Activated naive CD4-positive, alpha-beta T cell treated with anti-CD3 and anti-CD28 coated beads for 36 hours (primary cell): ENCODE results near the gene MAT2B. TPM values are rescaled to one million over a fixed set of nuclear protein-coding genes. Genes with fewer than 3 reads are reported as not detected.
"Not testable (repeated sequence)": the region's sequence is repeated elsewhere in the genome, so short reads cannot be mapped to it uniquely, and the experiment has no call there.

ENCODE experiments used
- CTCF ChIA-PET: fragments of 350-600 bp; sonication (Branson Sonifier 250); formaldehyde crosslinking; loops from one replicate; lab custom pipeline; 2021; ENCODE audit warnings: antibody characterized with exemption; lab: Charles Lee
- DNase-seq: peaks from one replicate; pipeline ENCODE4 v3.0.0-alpha.2; 2020
- H3K27ac Mint-ChIP-seq: one replicate; pipeline ENCODE4 v1.8.0; 2021; ENCODE audit warnings: mild to moderate bottlenecking, mixed read lengths
- H3K27me3 Mint-ChIP-seq: one replicate; pipeline ENCODE4 v1.8.0; 2021; ENCODE audit warnings: low read depth, mixed read lengths
- H3K36me3 Mint-ChIP-seq: one replicate; pipeline ENCODE4 v1.8.0; 2021; ENCODE audit warnings: low read depth, mixed read lengths
- H3K4me1 Mint-ChIP-seq: one replicate; pipeline ENCODE4 v1.8.0; 2021; ENCODE audit warnings: low read depth, mixed read lengths
- H3K4me3 Mint-ChIP-seq: one replicate; pipeline ENCODE4 v1.8.0; 2021; ENCODE audit warnings: mild to moderate bottlenecking, moderate library complexity, mixed read lengths
- H3K9me3 Mint-ChIP-seq: one replicate; pipeline ENCODE4 v1.8.0; 2021; ENCODE audit warnings: mixed read lengths
- intact Hi-C: fragments of 100-400 bp; cut with micrococcal nuclease; formaldehyde crosslinking; loops from one replicate; pipeline ENCODE4 v1.15.1; 2023
- total RNA-seq, 2 experiments: library from RNA; stranded (reverse); gene quantifications; one replicate each; pipeline ENCODE4 v1.2.3, GENCODE V29; 2021

The MAT2B gene
- total RNA-seq, 2 experiments from 2014 or later: 87.6 to 88.7 TPM

DNA sequence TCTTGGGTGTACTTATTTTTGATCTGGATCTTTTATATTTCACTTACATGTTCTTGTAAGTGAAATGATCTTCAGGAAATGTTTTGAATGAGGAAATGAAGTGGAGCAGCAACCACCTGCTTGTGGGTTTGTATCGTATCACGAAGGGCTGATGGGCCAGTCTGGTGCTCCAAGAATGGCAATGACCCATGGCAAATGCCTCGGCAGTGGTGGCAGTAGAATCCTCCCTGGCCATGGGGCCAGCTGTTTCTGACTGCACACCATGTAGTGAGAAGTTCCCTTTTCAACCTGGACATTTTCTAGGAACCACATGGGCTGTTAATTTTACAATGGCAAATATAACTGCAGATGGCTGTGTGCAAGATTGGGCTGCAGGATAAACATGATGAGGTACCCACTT, 29.9 kb downstream of the MAT2B start:
- no peak overlapping the region for H3K4me3 Mint-ChIP-seq
- no peaks in the 10 kb centered on the region for H3K27me3 Mint-ChIP-seq
- CTCF ChIA-PET: interaction anchor here (0.9 kb wide), 1 partner anchor 127 kb away, joined by 3 read pairs; no protein-coding TSS in a partner anchor
- intact Hi-C loops: no loop called here
- H3K36me3 Mint-ChIP-seq: no peaks in the 10 kb centered on the region
- no peaks in the 10 kb centered on the region for H3K9me3 Mint-ChIP-seq
- no peak for DNase-seq
- no peak overlapping the region for H3K27ac Mint-ChIP-seq
- peaks cover 7% of the 10 kb centered on the region for H3K4me1 Mint-ChIP-seq

GRCh38 chr5:163536442-163536841, 31.0 kb downstream of the MAT2B start:
- H3K4me3 Mint-ChIP-seq: not testable (repeated sequence)
- CTCF ChIA-PET: interaction anchor here (0.6 kb wide), 1 partner anchor 69 kb away, joined by 3 read pairs; no protein-coding TSS in a partner anchor

GRCh38 chr5:163540696-163541095, 35.3 kb downstream of the MAT2B start:
- CTCF ChIA-PET: no interaction called here
- H3K4me1 Mint-ChIP-seq: peaks cover under 1% of the 10 kb centered on the region
- intact Hi-C loops: no loop called here
- H3K4me3 Mint-ChIP-seq: no peak overlapping the region
- H3K27ac Mint-ChIP-seq: no peak overlapping the region
- H3K36me3 Mint-ChIP-seq: no peaks in the 10 kb centered on the region
- no peak for DNase-seq
- no peaks in the 10 kb centered on the region for H3K9me3 Mint-ChIP-seq
- H3K27me3 Mint-ChIP-seq: peaks cover 3% of the 10 kb centered on the region

More at GRCh38 chr5:163536442-163536841, 31.0 kb downstream of the MAT2B start:
- H3K27ac Mint-ChIP-seq, intact Hi-C loops, H3K36me3 Mint-ChIP-seq, DNase-seq, H3K4me1 Mint-ChIP-seq, H3K9me3 Mint-ChIP-seq, H3K27me3 Mint-ChIP-seq: not testable (repeated sequence)

DNA sequence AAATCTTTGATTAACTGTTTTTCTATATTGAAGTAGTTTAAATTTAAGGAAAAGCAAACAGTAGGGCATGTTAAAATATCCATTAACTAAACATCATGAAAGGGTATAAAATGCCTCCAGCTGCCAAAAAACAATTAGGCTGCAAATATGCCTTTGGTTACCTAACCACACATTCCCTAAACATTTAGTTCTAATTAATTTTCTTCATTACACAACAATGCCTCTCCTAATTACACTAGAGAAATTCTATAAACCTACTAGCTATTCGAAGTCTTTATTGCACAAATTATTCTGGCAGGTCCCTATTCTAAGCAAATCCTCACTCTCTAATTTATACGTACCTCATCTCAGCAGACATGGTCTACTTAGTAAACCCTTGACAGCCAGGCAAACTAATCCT, 37.4 kb downstream of the MAT2B start:
- H3K27ac Mint-ChIP-seq: no peak overlapping the region
- H3K4me1 Mint-ChIP-seq: no peaks in the 10 kb centered on the region
- no peaks in the 10 kb centered on the region for H3K9me3 Mint-ChIP-seq
- no peak overlapping the region for H3K4me3 Mint-ChIP-seq
- peaks cover 8% of the 10 kb centered on the region for H3K27me3 Mint-ChIP-seq
- intact Hi-C loops: loop anchor here (1.0 kb wide), 1 partner anchor 12 kb away; no protein-coding TSS in a partner anchor
- no peak for DNase-seq
- CTCF ChIA-PET: no interaction called here
- H3K36me3 Mint-ChIP-seq: no peaks in the 10 kb centered on the region

DNA sequence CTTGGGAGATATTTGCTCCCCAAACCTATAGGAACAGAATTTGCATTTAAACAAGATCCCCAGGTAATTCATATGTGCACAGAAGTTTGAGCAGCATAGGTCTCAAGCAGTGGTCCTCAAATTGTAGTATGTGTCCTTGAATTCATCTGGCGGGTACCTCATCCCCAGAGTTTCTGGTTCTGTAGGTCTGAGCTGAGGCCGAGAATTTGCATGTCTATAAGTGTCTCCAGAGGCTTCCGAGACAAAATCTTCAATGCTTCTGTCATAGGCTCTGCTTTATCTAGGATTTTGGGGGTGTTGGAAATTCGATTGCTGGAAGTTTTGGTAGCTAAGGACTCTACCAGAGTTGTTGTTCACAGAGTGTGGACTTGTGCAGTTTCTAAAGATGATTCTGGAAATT, 38.6 kb downstream of the MAT2B start:
- no peak overlapping the region for H3K4me3 Mint-ChIP-seq
- no peak overlapping the region for H3K27ac Mint-ChIP-seq
- H3K27me3 Mint-ChIP-seq: peaks cover 8% of the 10 kb centered on the region
- H3K36me3 Mint-ChIP-seq: no peaks in the 10 kb centered on the region
- no peak for DNase-seq
- intact Hi-C loops: no loop called here
- CTCF ChIA-PET: interaction anchor here (0.5 kb wide), 1 partner anchor 19 kb away, joined by 3 read pairs; no protein-coding TSS in a partner anchor
- no peaks in the 10 kb centered on the region for H3K9me3 Mint-ChIP-seq
- no peaks in the 10 kb centered on the region for H3K4me1 Mint-ChIP-seq

DNA sequence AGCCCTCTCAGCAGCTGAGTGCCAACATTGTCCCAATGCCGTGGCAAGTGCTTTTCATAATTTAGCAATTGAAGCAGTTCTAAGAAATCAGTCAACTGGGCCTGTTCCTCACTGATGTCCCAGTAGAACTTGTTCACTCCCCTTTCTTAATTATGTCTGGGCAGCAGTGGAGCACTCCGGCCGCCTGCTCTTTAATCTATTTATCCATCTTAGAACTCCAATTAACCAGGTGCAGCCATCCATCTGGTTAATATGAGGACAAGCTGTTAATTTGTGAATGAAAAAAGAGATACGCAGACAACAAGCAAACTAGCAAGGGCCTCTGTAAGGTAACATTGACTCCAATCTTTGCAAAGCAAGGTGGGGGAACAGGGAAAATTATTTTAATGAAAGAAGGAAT, 39.4 kb downstream of the MAT2B start:
- Mint-ChIP-seq H3K27ac (no peak overlapping the region), H3K4me1 (no peaks in the 10 kb centered on the region), H3K27me3 (peaks cover 8% of the 10 kb centered on the region), H3K4me3 (no peak overlapping the region), H3K9me3 (no peaks in the 10 kb centered on the region), H3K36me3 (no peaks in the 10 kb centered on the region)
- intact Hi-C loops: no loop called here
- CTCF ChIA-PET: interaction anchor here (1.3 kb wide), 1 partner anchor 16 kb away, joined by 8 read pairs; no protein-coding TSS in a partner anchor
- no peak for DNase-seq

GRCh38 chr5:163548649-163549048, 43.2 kb downstream of the MAT2B start:
- Mint-ChIP-seq H3K27ac (no peak overlapping the region), H3K9me3 (no peaks in the 10 kb centered on the region), H3K4me3 (no peak overlapping the region), H3K27me3 (peaks cover 5% of the 10 kb centered on the region), H3K4me1 (no peaks in the 10 kb centered on the region), H3K36me3 (no peaks in the 10 kb centered on the region)
- intact Hi-C loops: no loop called here
- CTCF ChIA-PET: no interaction called here
- no peak for DNase-seq

GRCh38 chr5:163551156-163551555, 45.7 kb downstream of the MAT2B start:
- H3K27me3 Mint-ChIP-seq: peaks cover 8% of the 10 kb centered on the region
- no peak overlapping the region for H3K27ac Mint-ChIP-seq
- CTCF ChIA-PET: interaction anchor here (1.0 kb wide), 1 partner anchor 10 kb away, joined by 4 read pairs; no protein-coding TSS in a partner anchor
- no peaks in the 10 kb centered on the region for H3K4me1 Mint-ChIP-seq
- DNase-seq: no peak
- no peak overlapping the region for H3K4me3 Mint-ChIP-seq
- H3K36me3 Mint-ChIP-seq: no peaks in the 10 kb centered on the region
- intact Hi-C loops: no loop called here
- no peaks in the 10 kb centered on the region for H3K9me3 Mint-ChIP-seq

DNA sequence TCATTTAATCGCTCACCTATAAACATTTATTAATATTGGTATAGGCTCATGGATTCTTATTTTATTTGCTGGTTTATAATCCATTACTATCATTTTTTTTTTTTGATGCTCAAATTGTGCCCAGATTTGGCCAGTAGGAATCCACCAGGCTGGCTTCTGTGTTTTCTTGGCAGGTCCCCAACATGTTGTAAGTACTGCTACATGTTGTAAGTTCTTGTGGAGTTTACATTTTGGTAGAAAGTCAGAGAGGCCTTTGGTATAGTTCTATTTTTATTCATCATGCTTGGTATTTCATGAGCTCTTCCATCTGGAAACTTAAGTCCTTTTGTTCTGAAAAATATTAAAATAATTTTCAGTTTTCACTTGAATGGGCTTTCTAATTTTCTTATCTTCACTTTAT, 47.1 kb downstream of the MAT2B start:
- H3K4me1 Mint-ChIP-seq: no peaks in the 10 kb centered on the region
- DNase-seq: no peak
- H3K9me3 Mint-ChIP-seq: peaks cover 3% of the 10 kb centered on the region
- no peak overlapping the region for H3K4me3 Mint-ChIP-seq
- H3K27ac Mint-ChIP-seq: no peak overlapping the region
- H3K36me3 Mint-ChIP-seq: no peaks in the 10 kb centered on the region
- intact Hi-C loops: no loop called here
- H3K27me3 Mint-ChIP-seq: peaks cover 6% of the 10 kb centered on the region
- CTCF ChIA-PET: no interaction called here

DNA sequence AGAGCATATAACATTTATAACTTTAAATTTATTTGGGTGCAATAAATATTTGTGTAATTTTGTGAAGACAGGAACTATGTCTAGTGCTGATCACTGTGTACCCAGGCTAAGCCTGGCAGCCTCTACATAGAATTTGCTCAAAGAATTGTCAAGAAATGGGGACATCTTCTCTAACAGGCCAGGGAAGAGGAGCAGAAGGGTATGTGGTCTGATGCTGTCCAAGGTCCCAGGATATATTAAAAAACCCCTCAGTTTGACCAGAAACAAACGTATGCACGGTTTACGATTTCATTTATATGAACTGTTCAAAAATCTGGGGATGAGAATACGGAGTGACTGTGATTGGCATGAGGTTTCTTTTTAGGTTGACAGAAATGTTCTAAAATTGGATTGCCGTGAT, 55.9 kb downstream of the MAT2B start:
- intact Hi-C loops: loop anchor here (10.0 kb wide), 1 partner anchor 1893 kb away; no protein-coding TSS in a partner anchor
- Mint-ChIP-seq H3K36me3 (no peaks in the 10 kb centered on the region), H3K27me3 (peaks cover 26% of the 10 kb centered on the region), H3K9me3 (peaks cover 3% of the 10 kb centered on the region), H3K27ac (no peak overlapping the region), H3K4me3 (no peak overlapping the region), H3K4me1 (peaks cover 14% of the 10 kb centered on the region)
- no peak for DNase-seq
- CTCF ChIA-PET: interaction anchor here (0.7 to 1.5 kb wide), 3 partner anchors 11 to 943 kb away, joined by 3 to 4 read pairs (median 3); no protein-coding TSS in a partner anchor

- no peak overlapping the region for H3K27ac Mint-ChIP-seq
- no peak for DNase-seq
- H3K9me3 Mint-ChIP-seq: no peaks in the 10 kb centered on the region
- peaks cover 20% of the 10 kb centered on the region for H3K4me1 Mint-ChIP-seq
- intact Hi-C loops: loop anchor here (10.0 kb wide), 1 partner anchor 1893 kb away; no protein-coding TSS in a partner anchor
- H3K36me3 Mint-ChIP-seq: no peaks in the 10 kb centered on the region
- H3K27me3 Mint-ChIP-seq: peaks cover 29% of the 10 kb centered on the region
- no peak overlapping the region for H3K4me3 Mint-ChIP-seq
- CTCF ChIA-PET: interaction anchor here (0.6 to 1.5 kb wide), 2 partner anchors 17 to 151 kb away, joined by 3 read pairs; no protein-coding TSS in a partner anchor
Measured at GRCh38 chr5:163562071-163562470, 56.7 kb downstream of the MAT2B start.

- no peak for DNase-seq
- Mint-ChIP-seq H3K9me3 (no peaks in the 10 kb centered on the region), H3K4me1 (peaks cover 23% of the 10 kb centered on the region), H3K36me3 (no peaks in the 10 kb centered on the region), H3K27me3 (peaks cover 38% of the 10 kb centered on the region), H3K4me3 (no peak overlapping the region), H3K27ac (no peak overlapping the region)
- CTCF ChIA-PET: interaction anchor here (0.7 to 2.2 kb wide), 3 partner anchors 19 to 1143 kb away, joined by 3 to 10 read pairs (median 3); no protein-coding TSS in a partner anchor
- intact Hi-C loops: loop anchor here (10.0 kb wide), 1 partner anchor 1892 kb away; no protein-coding TSS in a partner anchor
Measured at GRCh38 chr5:163563112-163563511, 57.7 kb downstream of the MAT2B start.

DNA sequence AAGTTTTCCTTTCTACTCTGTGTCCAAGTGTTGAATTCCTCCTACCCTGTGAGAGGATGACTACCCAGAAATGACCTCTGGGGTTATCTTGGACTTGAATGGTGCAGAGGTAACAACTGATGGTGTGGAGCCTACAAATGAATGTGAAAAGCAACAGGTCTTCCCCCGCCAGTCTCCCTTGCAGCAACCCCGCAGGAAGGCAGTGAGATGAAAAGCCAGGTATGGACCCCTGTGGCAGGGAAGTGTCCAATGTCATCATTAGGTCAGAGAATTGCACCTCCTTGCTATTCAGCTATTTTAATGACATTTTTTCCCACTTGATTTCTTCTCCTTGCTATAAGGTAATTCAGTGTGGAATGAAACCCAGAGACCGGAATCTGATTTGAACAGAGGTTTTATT, 58.5 kb downstream of the MAT2B start:
- CTCF ChIA-PET: interaction anchor here (0.8 to 2.2 kb wide), 3 partner anchors 938 to 1648 kb away, joined by 3 to 10 read pairs (median 3); no protein-coding TSS in a partner anchor
- Mint-ChIP-seq H3K27me3 (peaks cover 45% of the 10 kb centered on the region), H3K4me3 (no peak overlapping the region), H3K9me3 (no peaks in the 10 kb centered on the region), H3K27ac (no peak overlapping the region), H3K4me1 (peaks cover 23% of the 10 kb centered on the region), H3K36me3 (no peaks in the 10 kb centered on the region)
- intact Hi-C loops: loop anchor here (1.0 to 10.0 kb wide), 2 partner anchors 940 to 1891 kb away; no protein-coding TSS in a partner anchor
- DNase-seq: no peak
